PFSK-1 (cell line): Measurements from ENCODE around the gene HECTD3.

ENCODE experiments used
- POLR2AphosphoS5 ChIP-seq: IDR thresholded peaks from 2 replicates; pipeline ENCODE4 v1.6.1; 2012; ENCODE audit warnings: low read depth, mild to moderate bottlenecking, control low read depth, low read length, moderate library complexity
- SIN3A ChIP-seq: IDR thresholded peaks from 2 replicates; pipeline ENCODE4 v1.6.1; 2012; ENCODE audit warnings: mild to moderate bottlenecking, low read length, moderate library complexity, borderline replicate concordance; ENCODE audit not compliant: insufficient read depth
- TAF1 ChIP-seq: IDR thresholded peaks from 2 replicates; pipeline ENCODE4 v1.6.1; 2012; ENCODE audit warnings: low read length, control low read depth, borderline replicate concordance; ENCODE audit not compliant: insufficient read depth
- TF ChIP-seq, protein P1 (sequence below), 2 experiments: IDR thresholded peaks; 2 replicates each; pipeline versions ENCODE4 v1.6.1 to v1.8.0; 2011 to 2012; ENCODE audit warnings: low read depth in 2 of 2, low read length in 2 of 2, control low read depth in 1 of 2, inconsistent platforms in 1 of 2, mild to moderate bottlenecking in 1 of 2, moderate library complexity in 1 of 2; ENCODE audit not compliant: insufficient read depth in 1 of 2

DNA sequence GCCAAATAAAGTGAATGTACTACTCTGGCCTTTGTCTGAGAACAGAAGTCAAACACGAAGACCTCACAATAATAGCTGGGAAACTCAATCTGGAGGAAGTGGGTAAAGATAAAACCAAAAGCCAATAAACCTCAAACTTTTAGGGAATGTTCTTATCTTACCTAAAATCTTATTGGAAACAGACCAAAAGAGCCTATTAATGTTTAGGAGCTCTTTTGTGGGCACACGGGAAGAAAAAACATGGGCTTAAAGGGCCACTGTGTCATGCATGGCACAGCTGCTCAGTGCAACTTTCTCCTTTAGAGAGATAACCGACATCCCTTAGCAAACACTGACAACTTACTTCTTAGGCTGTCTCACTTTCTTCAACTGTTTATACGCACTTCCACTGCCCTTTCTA lies 40.8 kb downstream of the HECTD3 start:
- TF ChIP-seq POLR2AphosphoS5: no peak
- TF ChIP-seq, protein P1, sequence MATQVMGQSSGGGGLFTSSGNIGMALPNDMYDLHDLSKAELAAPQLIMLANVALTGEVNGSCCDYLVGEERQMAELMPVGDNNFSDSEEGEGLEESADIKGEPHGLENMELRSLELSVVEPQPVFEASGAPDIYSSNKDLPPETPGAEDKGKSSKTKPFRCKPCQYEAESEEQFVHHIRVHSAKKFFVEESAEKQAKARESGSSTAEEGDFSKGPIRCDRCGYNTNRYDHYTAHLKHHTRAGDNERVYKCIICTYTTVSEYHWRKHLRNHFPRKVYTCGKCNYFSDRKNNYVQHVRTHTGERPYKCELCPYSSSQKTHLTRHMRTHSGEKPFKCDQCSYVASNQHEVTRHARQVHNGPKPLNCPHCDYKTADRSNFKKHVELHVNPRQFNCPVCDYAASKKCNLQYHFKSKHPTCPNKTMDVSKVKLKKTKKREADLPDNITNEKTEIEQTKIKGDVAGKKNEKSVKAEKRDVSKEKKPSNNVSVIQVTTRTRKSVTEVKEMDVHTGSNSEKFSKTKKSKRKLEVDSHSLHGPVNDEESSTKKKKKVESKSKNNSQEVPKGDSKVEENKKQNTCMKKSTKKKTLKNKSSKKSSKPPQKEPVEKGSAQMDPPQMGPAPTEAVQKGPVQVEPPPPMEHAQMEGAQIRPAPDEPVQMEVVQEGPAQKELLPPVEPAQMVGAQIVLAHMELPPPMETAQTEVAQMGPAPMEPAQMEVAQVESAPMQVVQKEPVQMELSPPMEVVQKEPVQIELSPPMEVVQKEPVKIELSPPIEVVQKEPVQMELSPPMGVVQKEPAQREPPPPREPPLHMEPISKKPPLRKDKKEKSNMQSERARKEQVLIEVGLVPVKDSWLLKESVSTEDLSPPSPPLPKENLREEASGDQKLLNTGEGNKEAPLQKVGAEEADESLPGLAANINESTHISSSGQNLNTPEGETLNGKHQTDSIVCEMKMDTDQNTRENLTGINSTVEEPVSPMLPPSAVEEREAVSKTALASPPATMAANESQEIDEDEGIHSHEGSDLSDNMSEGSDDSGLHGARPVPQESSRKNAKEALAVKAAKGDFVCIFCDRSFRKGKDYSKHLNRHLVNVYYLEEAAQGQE (IDR thresholded peaks at IDR 0.05; ENCODE audit: insufficient read depth in 1 of 2, low read depth in 2 of 2, low read length in 2 of 2): no peak
- no peak for TF ChIP-seq SIN3A
- no peak for TF ChIP-seq TAF1
